GM18520 (cell line): Measurements from ENCODE around the gene KLHL10.

Source experiments
- ATAC-seq: cut with Tn5 transposase; IDR thresholded peaks from one replicate; pipeline ENCODE4 v1.9.1; 2021; ENCODE audit not compliant: unreplicated experiment

KLHL10 gene

GRCh38 chr17:41892021-41892376, 54.4 kb downstream of the KLHL10 start:
- ATAC-seq = no peak

- ATAC-seq = no peak
These were observed 55.8 kb downstream of the KLHL10 start for GRCh38 chr17:41893384-41893783.

GRCh38 chr17:41894791-41895331, 57.2 kb downstream of the KLHL10 start:
- ATAC-seq = no peak

GRCh38 chr17:41895617-41896016, 58.0 kb downstream of the KLHL10 start:
- no peak for ATAC-seq

- ATAC-seq = no peak
These were observed 59.1 kb downstream of the KLHL10 start for GRCh38 chr17:41896726-41897125.
